Stimulated activated CD4-positive, alpha-beta T cell treated with anti-CD3 and anti-CD28 coated beads, Interleukin-4, amount 100 ng/mL, for 1 hour (primary cell): Measurements from ENCODE around the gene CGAS.
"Not testable (repeated sequence)": the region's sequence is repeated elsewhere in the genome, so short reads cannot be mapped to it uniquely, and the experiment has no call there.

Experiments used
- DNase-seq: peaks from one replicate; pipeline ENCODE4 v3.0.0-alpha.2; 2020

Gene CGAS

DNA sequence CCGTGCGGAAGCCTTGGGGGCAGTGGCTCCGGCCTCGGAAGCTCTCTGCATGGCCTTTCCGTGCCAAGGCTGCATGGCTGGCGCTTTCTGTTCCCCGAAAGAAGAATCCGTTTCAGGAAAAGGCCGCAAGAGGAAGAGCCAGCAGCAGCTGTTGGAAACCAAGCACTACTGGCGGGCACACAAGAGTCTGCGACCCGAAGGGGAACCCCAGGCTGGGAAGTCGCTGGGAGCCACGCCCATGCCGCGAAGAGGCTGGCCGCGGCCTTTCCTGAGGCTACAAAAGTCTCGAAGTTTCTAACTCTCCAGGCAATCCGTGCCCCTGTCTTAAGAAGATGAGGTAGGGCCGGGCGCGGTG lies at the start of gene CGAS:
Gene CGAS, minus strand, starts transcription at position 191 of the 355 bp plus-strand sequence. Its CDS starts 116 bp downstream, at position 75.
- DNase-seq: peak; percentile 78

DNA sequence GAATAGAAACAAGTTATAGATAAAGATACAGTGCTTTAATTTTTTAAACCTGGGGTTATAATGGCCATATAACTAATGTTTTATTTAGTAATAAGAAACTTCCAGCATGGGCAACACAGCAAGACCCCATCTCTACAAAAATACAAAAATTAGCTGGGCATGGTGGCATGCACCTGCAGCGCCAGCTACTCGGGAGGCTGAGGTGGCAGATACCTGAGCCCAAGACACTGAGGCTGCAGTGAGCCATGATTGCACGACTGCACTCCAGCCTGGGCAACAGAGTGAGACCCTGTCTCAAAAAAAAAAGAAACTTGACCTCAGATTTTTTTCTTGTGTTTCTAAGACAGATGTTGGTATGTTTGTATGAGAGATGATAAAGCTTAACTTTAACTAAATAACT lies 45.8 kb upstream of the CGAS start:
- DNase-seq: no peak

DNA sequence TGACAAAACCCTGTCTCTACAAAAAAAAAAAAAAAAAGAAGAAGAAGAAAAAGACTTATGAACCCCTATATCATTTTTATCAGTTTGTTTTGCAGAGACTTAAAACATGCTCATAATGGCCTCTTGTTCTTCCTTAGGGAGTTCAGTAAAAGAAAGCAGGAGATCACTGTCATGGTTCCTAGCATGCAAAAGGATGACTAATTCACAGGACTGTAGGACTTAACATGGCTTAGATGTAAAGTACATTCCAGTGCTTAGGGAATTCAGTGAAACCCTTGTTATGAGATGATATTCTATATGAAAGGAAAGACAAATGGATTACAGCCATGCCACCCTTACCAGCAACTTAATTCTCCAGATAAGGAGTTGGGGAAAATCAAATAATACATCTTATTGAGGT lies 39.3 kb upstream of the CGAS start:
- no peak for DNase-seq

DNA sequence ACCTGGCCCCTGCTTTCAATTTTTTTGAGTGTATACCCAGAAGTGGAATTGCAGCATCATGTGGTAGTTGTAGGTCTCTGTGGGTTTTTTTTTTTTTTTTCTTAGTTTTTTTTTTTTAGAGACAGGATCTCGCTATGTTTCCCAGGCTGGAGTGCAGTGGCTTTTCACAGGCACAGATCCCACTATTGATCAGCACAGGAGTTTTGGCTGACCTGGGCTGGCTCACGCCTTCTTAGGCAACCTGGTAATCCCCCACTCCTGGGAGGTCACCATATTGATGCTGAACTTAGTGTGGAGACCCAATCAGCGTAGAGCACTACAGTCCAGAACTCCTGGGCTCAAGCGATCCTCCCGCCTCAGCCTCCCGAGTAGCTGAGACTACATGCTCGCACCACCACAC lies 35.4 kb upstream of the CGAS start:
- no peak for DNase-seq

DNA sequence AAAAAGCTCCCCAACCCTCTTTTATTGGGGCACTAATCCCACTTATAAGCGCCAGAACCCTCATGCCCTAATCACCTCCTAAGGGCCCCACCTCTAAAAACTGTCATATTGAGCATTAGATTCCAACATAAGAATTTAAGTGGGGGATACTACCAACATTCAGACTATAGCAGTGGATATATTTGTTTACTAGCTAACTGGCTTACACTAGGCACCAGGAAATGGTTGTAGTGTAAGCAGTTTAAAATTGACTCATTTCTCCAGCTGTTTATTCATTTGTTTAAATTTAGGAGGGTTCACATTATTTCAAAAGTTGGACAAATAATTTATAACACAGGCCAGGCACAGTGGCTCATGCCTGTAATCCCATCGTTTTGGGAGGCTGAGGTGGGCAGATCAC lies 32.3 kb upstream of the CGAS start:
- no peak for DNase-seq

DNA sequence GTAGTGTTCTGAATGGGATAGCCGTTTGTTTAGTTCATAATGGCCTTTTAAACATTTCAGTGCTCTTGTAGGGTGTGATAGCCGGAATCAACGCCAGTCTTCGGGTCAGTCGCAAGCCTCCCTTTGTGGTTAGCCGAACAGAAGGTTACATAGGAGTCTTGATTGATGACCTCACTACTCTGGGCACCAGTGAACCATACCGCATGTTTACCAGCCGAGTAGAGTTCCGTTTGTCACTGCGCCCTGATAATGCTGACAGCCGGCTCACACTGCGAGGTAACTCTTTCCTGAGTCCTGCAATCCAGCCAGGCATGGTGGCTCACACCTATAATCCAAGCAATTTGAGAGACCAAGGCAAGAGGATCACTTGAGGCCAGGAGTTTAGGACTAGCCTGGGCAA lies 29.9 kb upstream of the CGAS start:
- no peak for DNase-seq

DNA sequence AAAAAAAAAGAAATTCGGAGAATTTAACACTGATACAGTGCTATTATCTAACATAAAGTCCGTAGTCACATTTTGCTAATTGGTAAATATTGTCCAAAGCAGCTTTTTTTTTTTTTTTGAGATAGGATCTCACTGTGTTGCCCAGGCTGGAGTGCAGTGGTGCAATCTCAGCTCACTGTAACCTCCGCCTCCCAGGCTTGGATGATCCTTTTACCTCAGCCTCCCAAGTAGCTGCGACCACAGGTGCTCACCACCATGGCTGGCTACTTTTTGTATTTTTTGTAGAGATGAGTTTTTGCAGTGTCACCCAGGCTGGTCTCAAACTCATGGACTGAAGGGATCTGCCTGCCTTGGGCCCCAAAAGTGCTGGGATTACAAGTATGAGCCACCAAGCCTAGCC lies 25.3 kb upstream of the CGAS start:
- DNase-seq: no peak

DNA sequence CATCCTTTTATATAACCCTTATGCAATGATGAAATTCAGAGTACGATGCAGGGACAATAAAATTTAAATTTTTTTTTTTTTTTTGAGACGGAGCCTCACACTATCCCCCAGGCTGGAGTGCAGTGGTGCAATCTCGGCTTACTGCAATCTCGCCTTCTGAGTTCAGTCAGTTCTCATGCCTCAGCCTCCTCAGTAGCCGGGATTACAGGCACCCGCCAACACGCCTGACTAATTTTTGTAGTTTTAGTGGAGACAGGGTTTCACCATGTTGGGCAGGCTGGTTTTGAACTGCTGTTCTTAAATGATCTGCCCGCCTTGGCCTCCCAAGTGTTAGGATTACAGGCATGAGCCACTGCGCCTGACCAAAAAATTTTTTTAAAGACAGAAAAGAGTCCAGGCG lies 24.6 kb upstream of the CGAS start:
- DNase-seq: no peak

DNA sequence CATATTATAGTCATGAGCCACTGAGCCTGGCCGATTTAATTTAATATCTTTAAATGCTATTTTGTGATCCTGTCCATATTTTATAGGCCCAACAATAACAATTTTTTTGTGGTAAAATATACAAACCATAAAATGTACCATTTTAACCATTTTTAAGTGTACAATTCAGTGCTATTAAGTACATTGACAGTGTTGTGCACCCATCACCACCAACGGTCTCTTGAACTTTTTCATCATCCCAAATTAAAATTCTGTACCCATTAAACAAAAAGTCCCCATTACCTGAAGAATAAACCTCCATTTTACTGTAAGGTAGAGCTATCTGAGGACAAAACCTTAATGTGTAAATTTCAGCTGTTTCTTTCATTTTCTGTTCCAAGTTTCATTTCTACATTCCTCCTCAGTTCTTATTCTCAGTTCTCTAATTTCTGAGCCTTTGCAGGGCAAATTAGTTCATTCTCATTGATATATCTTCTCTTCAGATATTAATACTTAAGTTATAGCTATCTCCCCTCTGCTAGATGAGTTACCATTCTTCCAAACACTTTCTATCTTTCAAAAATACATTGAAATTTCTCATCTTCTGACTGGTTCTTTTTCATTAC lies 19.7 kb upstream of the CGAS start:
- no peak for DNase-seq

DNA sequence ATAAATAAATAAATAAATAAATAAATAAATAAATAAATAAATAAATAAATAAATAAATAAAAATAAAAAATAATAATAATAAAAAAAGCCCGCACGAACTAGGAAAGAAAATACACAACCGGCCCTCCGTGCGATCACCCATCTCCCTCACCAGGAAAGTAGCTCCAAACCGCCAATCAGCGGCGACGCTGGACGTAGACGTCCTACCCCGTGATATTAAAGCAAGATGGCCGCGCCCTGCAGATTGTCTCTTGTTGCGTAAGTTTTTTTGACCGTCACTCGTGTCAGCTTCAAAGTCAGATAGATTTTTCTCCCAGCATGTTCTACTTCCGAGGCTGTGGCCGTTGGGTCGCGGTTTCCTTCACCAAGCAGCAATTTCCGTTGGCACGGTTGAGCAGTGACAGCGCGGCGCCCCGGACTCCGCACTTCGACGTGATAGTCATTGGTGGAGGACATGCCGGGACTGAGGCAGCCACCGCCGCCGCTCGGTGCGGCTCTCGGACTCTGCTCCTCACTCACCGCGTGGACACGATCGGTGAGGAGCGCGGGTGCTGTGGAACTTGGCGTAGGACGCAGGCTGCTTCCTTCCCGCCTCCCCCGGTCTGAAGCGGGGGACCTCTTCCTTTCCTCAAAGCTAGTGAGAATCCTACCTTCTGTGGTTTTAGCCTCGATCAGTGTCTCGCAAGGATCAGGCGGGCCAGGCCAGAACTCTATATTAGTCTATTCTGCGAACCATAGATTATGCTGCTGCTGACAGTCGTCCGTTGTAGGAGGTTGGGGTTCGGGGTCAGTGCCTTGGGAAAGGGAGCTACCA lies 9.6 kb upstream of the CGAS start, which contains the start of gene MTO1:
Gene MTO1, plus strand, starts transcription at position 201 of the 814 bp plus-strand sequence. Its CDS starts 118 bp downstream, at position 319.
- DNase-seq: peak; percentile 80

DNA sequence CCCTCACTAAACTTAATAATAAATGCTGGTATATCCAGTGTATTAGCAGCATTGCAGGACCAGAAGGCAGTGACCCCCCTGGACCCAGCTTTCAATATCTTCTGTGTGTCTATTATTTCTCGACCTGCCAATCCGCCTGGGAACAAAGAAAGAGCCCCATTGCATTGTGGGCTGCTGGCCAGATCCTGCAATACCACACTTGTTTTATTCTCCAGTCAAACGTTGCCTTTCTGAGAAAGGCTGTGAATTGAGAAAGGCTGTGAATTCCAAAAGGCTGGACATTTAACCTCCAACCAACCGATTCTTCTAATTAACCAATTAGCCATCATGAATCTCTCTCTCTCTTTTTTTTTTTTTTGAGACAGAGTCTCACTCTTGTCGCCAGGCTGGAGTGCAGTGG lies 8.0 kb upstream of the CGAS start:
- no peak for DNase-seq

DNA sequence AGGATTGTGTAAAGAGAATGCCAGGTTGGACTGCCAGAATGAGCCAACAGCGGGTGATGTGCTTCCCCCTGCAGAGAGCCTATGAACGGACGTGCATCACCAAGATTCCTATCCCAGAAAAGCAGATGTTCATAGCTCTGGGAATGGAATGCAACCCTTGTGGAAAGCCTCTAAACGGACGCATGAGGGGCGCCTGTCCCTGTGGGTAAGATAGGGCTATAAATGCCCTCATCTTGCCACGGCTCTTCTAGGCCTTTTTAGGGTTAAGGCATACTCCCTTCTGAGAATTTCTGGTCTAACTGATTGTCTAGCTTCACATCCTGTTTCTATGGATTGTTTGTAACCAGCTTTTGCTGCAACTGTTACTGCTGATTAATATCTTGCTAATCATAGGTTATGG lies 7.4 kb upstream of the CGAS start:
- DNase-seq: not testable (repeated sequence)

DNA sequence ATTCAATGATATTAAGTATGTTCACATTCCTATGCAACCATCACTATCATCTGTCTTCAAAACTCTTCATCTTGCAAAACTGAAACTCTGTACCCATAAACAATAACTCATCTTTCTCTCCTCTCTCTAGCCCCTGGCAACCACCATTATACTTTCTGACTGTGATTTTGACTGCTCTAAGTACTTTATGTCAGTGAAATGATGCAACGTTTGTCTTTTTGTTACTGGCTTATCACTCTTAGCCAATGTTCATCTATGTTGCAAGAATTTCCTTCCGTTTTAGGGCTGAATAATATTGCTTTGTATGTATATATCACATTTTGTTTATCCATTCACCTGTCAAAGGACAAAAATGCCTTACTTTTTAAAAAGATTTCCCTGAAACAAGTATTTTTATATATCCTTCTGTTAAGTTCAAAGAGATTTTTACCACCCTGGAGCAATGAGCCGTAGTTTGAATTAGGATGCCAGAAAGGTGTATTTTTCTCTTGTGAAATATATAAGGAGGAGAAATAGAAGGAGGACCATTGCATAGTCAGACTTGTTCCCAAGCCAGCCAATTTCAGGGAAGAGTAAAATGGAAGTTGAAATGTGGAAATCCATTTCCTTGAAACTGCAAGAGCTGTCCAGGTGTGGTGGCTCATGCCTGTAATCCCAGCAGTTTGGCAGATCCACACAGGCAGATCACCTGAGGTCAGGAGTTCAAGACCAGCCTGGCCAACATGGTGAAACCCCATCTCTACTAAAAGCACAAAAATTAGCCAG lies 4.0 kb upstream of the CGAS start:
- DNase-seq: no peak

DNA sequence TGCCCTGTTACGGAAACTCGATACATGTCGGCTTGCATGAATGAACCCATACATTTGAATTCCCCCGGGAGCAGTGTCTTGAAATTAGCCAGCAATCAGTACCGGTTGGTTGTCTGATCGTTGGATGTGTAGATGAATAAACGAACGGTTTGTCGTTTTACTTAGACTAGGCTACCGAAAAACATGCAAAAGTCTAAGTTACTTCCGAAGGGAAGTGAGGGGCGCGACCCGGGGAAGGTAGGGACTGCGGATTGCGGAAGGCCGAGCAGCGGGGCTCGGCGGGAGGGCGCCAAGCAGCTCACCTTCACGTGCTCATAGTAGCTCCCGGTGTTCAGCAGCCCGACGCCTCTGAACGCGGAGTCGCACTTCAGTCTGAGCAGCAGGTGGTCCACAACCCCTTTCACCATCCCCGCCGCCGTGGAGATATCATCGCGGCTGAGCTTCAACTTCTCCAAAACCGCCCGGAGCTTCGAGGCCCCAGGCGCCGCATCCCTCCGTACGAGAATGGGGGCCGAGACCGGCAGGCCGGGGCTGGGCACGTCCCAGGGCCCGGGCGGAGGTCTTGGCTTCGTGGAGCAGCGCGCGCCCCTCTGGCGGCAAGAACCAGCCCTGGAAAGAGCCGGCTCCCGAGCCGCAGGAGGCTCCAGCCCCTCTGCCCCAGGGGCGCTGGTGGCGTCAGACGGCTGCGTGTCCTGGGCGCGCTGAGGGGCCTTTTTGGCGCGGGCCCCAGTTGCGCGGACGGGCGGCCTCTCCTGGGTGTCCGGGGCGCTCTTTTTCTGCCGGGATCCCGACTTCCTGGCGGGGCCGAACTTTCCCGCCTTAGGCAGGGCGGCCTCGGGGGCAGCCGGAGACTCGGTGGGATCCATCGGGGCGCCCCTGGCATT lies 632 bp downstream of the CGAS start:
- peak; percentile 50 for DNase-seq

DNA sequence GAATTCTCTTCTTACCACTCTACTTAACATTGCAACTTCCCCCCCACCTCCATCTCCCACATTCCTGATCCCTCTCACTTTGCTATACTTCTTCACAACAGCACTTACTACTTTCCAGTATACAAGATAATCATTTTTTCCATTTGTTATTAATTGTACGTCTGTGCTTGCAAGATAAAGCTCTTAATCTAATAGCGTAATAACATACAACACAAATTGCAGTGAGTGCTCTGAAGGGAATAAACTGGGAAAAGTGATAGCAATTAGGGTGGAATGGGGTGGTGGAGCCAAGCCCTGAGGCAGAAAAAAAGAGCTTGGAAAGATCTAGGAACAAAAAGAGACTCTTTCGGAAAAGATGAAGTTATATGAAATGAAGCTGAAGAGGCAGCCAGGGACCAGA lies 8.5 kb downstream of the CGAS start:
- no peak for DNase-seq

DNA sequence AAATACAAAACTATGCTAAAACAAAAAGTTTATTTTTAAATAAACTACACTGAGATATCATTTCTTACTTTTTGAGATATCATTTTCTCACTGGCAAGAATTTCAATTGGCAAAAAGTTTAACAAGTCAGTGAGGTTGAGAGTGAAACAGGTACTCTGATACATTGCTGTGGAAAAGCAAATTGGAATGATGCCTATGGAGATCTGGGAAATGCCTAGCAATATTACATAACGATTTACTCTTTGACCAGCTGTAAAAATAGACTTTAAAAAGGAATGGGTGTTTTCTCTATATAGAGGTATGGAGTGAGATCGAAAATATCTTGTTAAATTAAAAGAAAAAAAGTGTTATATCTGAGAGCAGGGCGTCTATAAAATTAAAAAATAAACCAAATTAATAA lies 16.9 kb downstream of the CGAS start:
- no peak for DNase-seq

DNA sequence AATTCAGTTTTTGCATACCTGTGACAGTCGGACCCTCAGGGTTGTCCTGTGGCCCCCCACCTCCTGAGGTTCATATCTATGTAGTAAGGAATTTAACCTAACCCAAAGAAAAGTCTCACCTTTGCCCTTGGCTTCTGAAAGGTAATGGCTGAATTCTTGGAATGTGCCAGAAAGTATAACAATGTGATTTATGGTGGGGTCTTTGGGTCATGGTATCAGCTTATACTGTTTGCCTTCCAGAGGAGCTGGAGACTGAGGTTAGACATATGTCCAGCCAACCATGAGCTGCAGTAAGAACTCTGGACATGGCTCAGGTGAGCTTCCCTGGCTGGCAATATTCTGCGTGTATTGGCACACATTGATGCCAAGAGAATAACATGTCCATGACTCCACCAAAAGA lies 30.6 kb downstream of the CGAS start:
- DNase-seq: no peak

DNA sequence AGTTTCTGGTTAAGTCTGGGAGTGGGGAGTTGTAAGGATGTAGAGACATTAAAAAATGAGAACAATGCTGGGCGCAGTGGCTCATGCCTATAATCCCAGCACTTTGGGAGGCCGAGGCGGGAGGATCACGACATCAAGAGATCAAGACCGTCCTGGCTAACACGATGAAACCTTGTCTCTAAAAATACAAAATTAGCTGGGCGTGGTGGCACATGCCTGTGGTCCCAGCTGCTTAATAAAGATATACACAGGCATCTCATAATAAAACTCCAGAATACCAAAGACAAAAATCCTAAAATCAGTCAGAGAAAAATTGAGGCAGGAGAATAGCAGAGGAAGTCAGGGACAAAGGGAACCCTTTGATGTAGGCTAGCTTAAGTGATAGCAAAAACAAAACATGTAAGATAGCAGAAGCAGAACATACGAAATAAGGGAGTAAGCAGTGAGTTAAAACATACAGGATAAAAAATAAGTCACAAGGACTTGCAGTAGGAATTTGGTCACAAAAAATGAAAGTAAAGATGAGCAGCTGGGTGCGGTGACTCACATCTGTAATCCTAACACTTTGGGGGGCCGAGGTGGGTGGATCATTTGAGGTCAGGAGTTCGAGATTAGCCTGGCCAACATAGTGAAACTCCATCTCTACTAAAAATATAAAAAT lies 33.9 kb downstream of the CGAS start:
- no peak for DNase-seq

DNA sequence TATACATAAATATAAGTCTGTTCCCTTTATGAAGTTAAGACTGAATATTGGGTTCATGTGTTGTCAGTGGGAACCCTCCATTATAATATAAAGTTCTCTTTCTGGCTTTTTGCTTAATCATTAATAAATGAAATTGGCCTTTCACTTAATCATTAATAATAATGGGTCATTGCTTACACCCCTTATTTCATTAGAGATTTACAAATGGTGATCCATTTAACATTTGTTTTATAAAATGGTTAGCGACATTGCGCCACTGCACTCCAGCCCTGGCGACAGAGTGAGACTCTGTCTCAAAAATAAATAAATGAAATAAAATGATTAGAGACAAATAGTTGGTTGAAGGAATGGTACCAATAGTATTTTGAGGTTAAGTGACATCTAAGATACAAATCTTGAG lies 39.0 kb downstream of the CGAS start:
- DNase-seq: no peak

DNA sequence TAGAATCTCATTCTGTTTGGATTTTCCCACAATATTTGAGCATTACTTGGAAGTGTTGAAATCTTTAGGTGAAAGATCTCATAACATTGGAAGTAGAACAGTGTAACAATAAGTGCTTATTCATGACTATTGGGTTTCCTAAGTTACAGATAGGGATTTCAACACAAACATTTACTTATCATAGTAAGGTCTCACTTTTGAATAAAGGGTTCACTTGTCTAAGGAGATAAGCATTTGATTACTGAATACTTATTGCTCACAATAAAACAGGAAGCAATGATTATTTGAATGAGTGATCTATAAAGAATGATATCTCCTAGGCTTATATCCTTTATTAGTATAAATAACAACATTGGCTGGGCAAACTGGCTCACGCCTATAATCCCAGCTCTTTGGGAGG lies 42.7 kb downstream of the CGAS start:
- no peak for DNase-seq

DNA sequence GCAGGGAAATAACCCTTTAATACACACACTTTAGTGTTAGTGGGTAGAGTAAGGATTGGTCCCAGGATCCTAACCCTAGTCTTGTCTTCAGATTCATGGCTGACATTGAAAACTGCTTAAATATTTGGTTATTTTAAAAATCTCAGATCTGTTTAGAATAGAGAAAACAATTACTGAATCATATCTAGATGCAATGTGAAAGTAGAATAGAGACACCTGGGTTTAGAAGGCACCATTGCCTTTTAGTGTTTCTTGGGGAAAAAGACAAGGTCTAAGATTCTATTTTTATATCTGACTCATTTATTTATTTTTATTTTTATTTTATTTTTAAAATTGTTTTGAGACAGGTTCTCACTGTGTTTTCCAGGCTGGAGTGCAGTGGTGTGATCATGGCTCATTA lies 51.4 kb downstream of the CGAS start:
- no peak for DNase-seq

DNA sequence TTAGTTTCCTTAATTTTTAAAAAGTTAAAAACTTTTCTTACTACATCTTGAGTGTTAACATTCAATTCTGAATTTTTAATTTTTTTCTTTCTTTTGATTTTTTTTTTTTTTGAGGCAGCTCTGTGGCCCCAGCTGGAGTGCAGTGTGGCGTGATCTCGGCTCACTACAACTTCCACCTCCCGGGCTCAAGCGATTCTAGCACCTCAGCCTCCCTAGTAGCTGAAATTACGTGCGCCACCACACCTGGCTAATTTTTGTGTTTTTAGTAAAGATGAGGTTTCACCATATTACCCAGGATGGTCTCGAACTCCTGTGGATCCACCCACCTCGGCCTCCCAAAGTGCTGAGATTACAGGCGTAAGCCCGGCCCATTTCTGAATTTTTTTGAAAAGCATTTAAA lies 56.2 kb downstream of the CGAS start:
- DNase-seq: no peak
